A673 (cell line): ENCODE data around the gene ACTL10.

Experiments used
- CTCF ChIP-seq: fragments of 300-800, 200-600 bp; sonication (generic); conservative IDR thresholded peaks from 2 replicates; pipeline ENCODE4 v1.5.1; 2017; ENCODE audit warnings: low read depth, mild to moderate bottlenecking, antibody characterized with exemption, low read length, moderate library complexity, mixed read lengths
- EZH2 ChIP-seq: fragments of 200-600 bp; sonication (generic); IDR thresholded peaks from 2 replicates; pipeline ENCODE4 v1.6.1; 2017; ENCODE audit warnings: borderline replicate concordance, low read depth, mild to moderate bottlenecking, mixed read lengths, antibody characterized with exemption, low read length; ENCODE audit not compliant: poor library complexity, severe bottlenecking

GRCh38 chr20:33655164-33655563 lies 11.6 kb upstream of the ACTL10 start:
- TF ChIP-seq CTCF = no peak
- no peak for TF ChIP-seq EZH2
